ENCODE results near the gene ZFP36. TPM values are rescaled to one million over a fixed set of nuclear protein-coding genes. Genes with fewer than 3 reads are reported as not detected.

Gene ZFP36
- 10 to 100 TPM in 3 of 8 experiments, 1 to 10 TPM in 4, under 1 TPM in 1; 0.96 to 30.4 (median 6.6) TPM for total RNA-seq

- peaks cover 16 to 25% of the 10 kb centered on the region in 2 donors for H3K4me1 ChIP-seq (replicated peaks in 1 of 2)
- H3K4me3 ChIP-seq = peak within 1 kb of the TSS; percentile 29 to 83 (median 53)
- peak; percentile 3 to 39 (median 30) for ATAC-seq (replicated peaks in 6 of 8)
- H3K27ac ChIP-seq = peak within 1 kb of the TSS in 1 of 2 donors; percentile 29
- in situ Hi-C loops (cut with MboI; ENCODE audit: low pct_unique_long_range_greater_than_20kb in 2 of 9, low sequenced_read_pairs in 9 of 9, unreplicated experiment in 9 of 9) = no loop called here
- 0% methylated on average over 2 to 4 of the region's 56 CpGs; no CpG with 5 or more reads in 8 of the 10 experiments for WGBS, 10 experiments
Observed at GRCh38 chr19:39406656-39407409, at the start of gene ZFP36. ZFP36 (plus strand) TSS chr19:39406847; CDS start chr19:39406905, 58 bp downstream.

GRCh38 chr19:39359026-39359425, 47.6 kb upstream of the ZFP36 start:
- no peak for ATAC-seq (replicated peaks in 6 of 8)
- H3K4me1 ChIP-seq (replicated peaks in 1 of 2) = no peaks in the 10 kb centered on the region
- no peak overlapping the region for H3K4me3 ChIP-seq
- WGBS, 10 experiments = 50 to 100% (median 95%) methylated on average over 1 to 3 of the region's 3 CpGs; no CpG with 5 or more reads in 1 of the 10 experiments
- in situ Hi-C loops (cut with MboI; ENCODE audit: low pct_unique_long_range_greater_than_20kb in 2 of 9, low sequenced_read_pairs in 9 of 9, unreplicated experiment in 9 of 9) = no loop called here
- no peak overlapping the region for H3K27ac ChIP-seq

GRCh38 chr19:39360599-39360998, 46.0 kb upstream of the ZFP36 start:
- no peak overlapping the region for H3K27ac ChIP-seq
- 60 to 100% (median 100%) methylated on average over 1 of the region's 1 CpG; no CpG with 5 or more reads in 7 of the 10 experiments for WGBS, 10 experiments
- no peaks in the 10 kb centered on the region for H3K4me1 ChIP-seq (replicated peaks in 1 of 2)
- H3K4me3 ChIP-seq = no peak overlapping the region
- in situ Hi-C loops (cut with MboI; ENCODE audit: low pct_unique_long_range_greater_than_20kb in 2 of 9, low sequenced_read_pairs in 9 of 9, unreplicated experiment in 9 of 9) = no loop called here
- ATAC-seq (replicated peaks in 6 of 8) = no peak

GRCh38 chr19:39362682-39363657, 43.7 kb upstream of the ZFP36 start:
- 0 to 92% (median 83%) methylated on average over 1 to 6 of the region's 6 CpGs; no CpG with 5 or more reads in 3 of the 10 experiments for WGBS, 10 experiments
- in situ Hi-C loops (cut with MboI; ENCODE audit: low pct_unique_long_range_greater_than_20kb in 2 of 9, low sequenced_read_pairs in 9 of 9, unreplicated experiment in 9 of 9) = no loop called here
- ATAC-seq (replicated peaks in 6 of 8) = peak in 3 of 8 experiments; percentile 40 to 50 (median 46)
- H3K4me1 ChIP-seq (replicated peaks in 1 of 2) = no peaks in the 10 kb centered on the region
- H3K4me3 ChIP-seq = no peak overlapping the region
- H3K27ac ChIP-seq = no peak overlapping the region

DNA sequence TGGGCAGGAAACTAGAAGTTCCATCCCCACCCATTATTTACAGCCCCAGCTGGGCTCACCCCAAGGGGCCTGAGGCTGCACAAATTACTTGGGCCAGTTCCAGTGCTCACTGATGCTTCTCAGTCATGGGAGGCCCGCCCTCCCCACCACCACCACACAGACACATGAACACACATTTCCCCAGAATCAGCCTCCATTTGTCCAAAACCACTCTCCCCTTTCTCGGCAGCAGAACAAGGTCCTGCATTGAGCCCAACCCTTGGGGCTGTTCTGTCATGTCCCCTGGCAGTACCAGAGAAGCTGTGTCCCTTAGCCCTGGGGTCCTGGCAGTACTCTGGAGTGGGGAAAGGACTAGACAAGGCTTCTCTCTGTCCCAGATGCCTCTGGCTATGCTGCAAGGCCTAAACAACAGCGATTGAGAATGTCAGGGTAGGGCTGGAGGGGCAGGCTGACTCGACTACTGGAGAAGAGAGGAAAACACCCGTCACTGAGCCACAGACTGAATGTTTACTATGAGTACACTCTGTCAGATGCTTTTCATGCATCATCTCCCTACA, 42.7 kb upstream of the ZFP36 start:
- Histone ChIP-seq H3K27ac (no peak overlapping the region), H3K4me1 (replicated peaks in 1 of 2) (no peaks in the 10 kb centered on the region)
- peak in 3 of 8 experiments; percentile 68 to 89 (median 76) for ATAC-seq (replicated peaks in 6 of 8)

DNA sequence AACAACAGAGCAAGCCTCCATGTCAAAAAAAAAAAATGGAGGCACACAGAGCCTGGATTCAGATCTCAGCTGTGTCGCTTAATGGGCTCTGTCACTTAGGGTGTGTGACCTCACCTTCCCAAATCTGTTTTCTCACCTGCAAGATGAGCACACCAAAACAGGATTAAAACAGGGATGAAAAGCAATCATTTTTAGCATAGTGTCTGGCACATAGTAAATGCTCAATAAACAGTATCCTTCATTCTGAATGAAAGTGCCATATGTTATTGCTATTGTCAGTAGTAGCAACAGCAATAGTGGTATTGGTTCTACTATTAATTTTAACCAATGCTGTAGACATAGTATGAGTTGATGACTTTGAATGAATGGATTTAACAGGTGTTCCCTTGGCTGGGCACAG, 41.1 kb upstream of the ZFP36 start:
- in situ Hi-C loops (cut with MboI; ENCODE audit: low pct_unique_long_range_greater_than_20kb in 2 of 9, low sequenced_read_pairs in 9 of 9, unreplicated experiment in 9 of 9) = no loop called here
- WGBS, 10 experiments = 100% methylated on average over 1 of the region's 1 CpG; no CpG with 5 or more reads in 5 of the 10 experiments
- no peak for ATAC-seq (replicated peaks in 6 of 8)
- Histone ChIP-seq H3K27ac (no peak overlapping the region), H3K4me3 (no peak overlapping the region), H3K4me1 (replicated peaks in 1 of 2) (no peaks in the 10 kb centered on the region)

More for the DNA sequence above, 42.7 kb upstream of the ZFP36 start:
- in situ Hi-C loops (cut with MboI; ENCODE audit: low pct_unique_long_range_greater_than_20kb in 2 of 9, low sequenced_read_pairs in 9 of 9, unreplicated experiment in 9 of 9) = no loop called here
- 0 to 100% (median 82%) methylated on average over 1 to 4 of the region's 5 CpGs; no CpG with 5 or more reads in 4 of the 10 experiments for WGBS, 10 experiments
- no peak overlapping the region for H3K4me3 ChIP-seq

GRCh38 chr19:39369200-39369599, 37.4 kb upstream of the ZFP36 start:
- 0 to 100% (median 68%) methylated on average over 1 to 2 of the region's 2 CpGs; no CpG with 5 or more reads in 2 of the 10 experiments for WGBS, 10 experiments
- Histone ChIP-seq H3K4me3 (no peak overlapping the region), H3K27ac (no peak overlapping the region), H3K4me1 (replicated peaks in 1 of 2) (no peaks in the 10 kb centered on the region)
- ATAC-seq (replicated peaks in 6 of 8) = no peak
- in situ Hi-C loops (cut with MboI; ENCODE audit: low pct_unique_long_range_greater_than_20kb in 2 of 9, low sequenced_read_pairs in 9 of 9, unreplicated experiment in 9 of 9) = no loop called here

DNA sequence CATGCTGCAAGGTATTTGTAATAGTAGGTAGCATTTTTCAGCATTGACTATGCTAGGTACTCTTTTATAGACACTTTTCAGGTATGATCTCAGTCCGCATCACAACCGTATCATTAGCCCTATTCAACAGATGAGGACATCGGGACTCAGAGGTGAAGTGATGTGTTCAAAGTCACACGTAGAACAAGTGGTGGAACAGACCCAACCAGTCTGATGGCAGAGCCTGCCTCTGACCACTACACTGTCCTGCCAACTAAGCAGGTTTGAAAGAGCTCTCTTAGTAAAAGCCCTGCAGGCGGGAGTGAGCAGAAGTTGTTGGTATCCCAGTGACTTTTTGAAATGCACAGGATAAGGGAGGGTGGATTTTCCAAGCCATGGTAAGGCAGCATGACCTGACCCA, 35.9 kb upstream of the ZFP36 start:
- in situ Hi-C loops (cut with MboI; ENCODE audit: low pct_unique_long_range_greater_than_20kb in 2 of 9, low sequenced_read_pairs in 9 of 9, unreplicated experiment in 9 of 9) = no loop called here
- WGBS, 10 experiments = 86 to 100% (median 91%) methylated on average over 1 to 5 of the region's 5 CpGs; no CpG with 5 or more reads in 2 of the 10 experiments

GRCh38 chr19:39372047-39372802, 34.4 kb upstream of the ZFP36 start:
- Histone ChIP-seq H3K4me1 (replicated peaks in 1 of 2) (no peaks in the 10 kb centered on the region), H3K27ac (no peak overlapping the region), H3K4me3 (no peak overlapping the region)
- ATAC-seq (replicated peaks in 6 of 8) = peak in 2 of 8 experiments; percentile 87 to 94
- in situ Hi-C loops (cut with MboI; ENCODE audit: low pct_unique_long_range_greater_than_20kb in 2 of 9, low sequenced_read_pairs in 9 of 9, unreplicated experiment in 9 of 9) = no loop called here
- WGBS, 10 experiments = 23 to 100% (median 81%) methylated on average over 1 to 8 of the region's 8 CpGs; no CpG with 5 or more reads in 3 of the 10 experiments

More for the DNA sequence above, 35.9 kb upstream of the ZFP36 start:
- no peak overlapping the region for H3K4me3 ChIP-seq
- no peak overlapping the region for H3K27ac ChIP-seq
- no peak for ATAC-seq (replicated peaks in 6 of 8)
- H3K4me1 ChIP-seq (replicated peaks in 1 of 2) = no peaks in the 10 kb centered on the region

DNA sequence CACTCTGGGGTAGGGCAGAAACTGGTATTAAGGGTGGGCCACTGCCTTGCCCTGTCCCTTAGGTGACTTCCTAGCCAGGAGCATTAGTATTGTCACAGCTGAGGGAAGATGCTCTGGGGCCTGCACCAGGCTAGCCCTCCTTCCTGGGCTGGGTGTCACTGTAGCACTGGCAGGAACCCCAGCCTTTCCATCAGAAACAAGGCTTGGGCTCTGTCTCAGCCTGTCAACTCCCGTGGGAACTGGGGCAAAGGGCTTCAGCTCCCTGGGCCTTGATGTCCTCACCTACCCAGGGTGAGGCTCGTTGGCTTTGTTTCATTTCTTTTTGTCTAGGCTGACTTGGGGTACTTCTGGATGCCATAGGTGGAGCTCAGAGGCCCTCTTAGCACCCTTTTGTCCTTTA, 33.7 kb upstream of the ZFP36 start:
- ATAC-seq (replicated peaks in 6 of 8) = peak in 2 of 8 experiments; percentile 25 to 35
- no peaks in the 10 kb centered on the region for H3K4me1 ChIP-seq (replicated peaks in 1 of 2)
- in situ Hi-C loops (cut with MboI; ENCODE audit: low pct_unique_long_range_greater_than_20kb in 2 of 9, low sequenced_read_pairs in 9 of 9, unreplicated experiment in 9 of 9) = no loop called here
- 60 to 90% (median 68%) methylated on average over 1 to 2 of the region's 2 CpGs; no CpG with 5 or more reads in 6 of the 10 experiments for WGBS, 10 experiments
- no peak overlapping the region for H3K4me3 ChIP-seq
- no peak overlapping the region for H3K27ac ChIP-seq

DNA sequence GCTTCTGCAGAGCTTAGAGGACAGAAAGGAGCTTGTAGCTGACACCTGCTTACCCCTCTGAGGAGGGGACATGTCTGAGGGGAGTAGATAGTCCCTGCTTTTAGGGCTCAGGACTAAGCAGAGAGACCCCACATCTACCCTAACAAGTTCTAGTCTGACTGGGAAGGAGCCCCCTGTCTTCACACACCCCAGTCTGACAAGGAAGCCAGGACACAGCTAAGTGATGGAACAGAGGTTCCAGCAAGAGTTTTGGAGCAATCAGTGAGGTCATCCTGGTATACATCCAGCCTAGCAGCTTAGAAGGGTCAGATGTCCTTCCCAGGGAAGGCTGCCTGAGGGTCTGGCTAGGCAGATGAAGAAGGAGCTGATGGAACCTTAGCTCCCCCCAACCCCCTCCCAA, 30.7 kb upstream of the ZFP36 start:
- in situ Hi-C loops (cut with MboI; ENCODE audit: low pct_unique_long_range_greater_than_20kb in 2 of 9, low sequenced_read_pairs in 9 of 9, unreplicated experiment in 9 of 9) = no loop called here
- ATAC-seq (replicated peaks in 6 of 8) = no peak
- Histone ChIP-seq H3K4me1 (replicated peaks in 1 of 2) (no peaks in the 10 kb centered on the region), H3K4me3 (no peak overlapping the region), H3K27ac (no peak overlapping the region)

All from motor neuron (in vitro differentiated cells).